HG03060 (cell line): Measurements from ENCODE around the gene PDS5B.
"Not testable (repeated sequence)": the region's sequence is repeated elsewhere in the genome, so short reads cannot be mapped to it uniquely, and the experiment has no call there.

Experiments
- ATAC-seq: cut with Tn5 transposase; IDR thresholded peaks from one replicate; pipeline ENCODE4 v1.9.1; 2021; ENCODE audit warnings: low read depth, moderate number of reproducible peaks; ENCODE audit not compliant: unreplicated experiment

The PDS5B gene

DNA sequence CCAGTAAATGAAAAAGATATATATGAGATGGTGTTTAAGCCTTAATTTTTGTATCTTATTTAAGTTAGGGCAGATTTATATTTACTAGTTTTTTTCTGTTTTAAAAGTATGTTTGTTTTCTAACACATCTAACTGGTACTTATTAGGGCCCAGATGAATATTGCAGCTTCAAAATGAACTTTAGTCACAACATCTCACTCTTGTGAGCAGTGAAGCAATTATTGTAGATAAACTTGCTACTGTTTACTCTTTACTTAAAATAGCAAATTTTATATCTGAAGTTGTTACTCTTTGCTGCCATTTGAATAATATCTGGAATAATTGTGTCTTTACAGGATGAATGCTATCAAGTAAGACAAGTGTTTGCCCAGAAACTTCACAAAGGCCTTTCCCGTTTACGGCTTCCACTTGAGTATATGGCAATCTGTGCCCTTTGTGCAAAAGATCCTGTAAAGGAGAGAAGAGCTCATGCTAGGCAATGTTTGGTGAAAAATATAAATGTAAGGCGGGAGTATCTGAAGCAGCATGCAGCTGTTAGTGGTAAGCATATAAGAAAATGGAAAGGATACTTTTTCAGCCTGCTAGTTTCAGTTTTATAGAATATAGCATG lies 166.8 kb downstream of the PDS5B start:
- ATAC-seq, result no peak

DNA sequence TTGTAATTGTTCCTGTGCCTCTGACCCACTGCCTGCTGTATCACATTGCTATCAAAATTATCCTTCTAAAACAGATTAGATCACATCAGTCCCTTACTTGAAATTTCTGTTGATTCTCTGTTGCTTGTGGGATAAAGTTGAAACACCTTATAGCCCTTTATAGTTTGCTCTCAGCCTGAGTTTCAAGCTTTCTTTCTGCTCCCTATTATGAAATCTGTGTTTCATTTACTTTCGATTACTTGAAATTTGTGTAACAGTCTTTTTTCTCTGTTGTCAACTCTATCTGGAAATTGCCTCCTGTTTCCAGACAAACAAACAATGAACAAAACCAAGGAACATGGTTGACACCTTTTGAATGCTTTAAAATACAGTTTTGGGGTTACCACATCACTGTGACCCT lies 167.9 kb downstream of the PDS5B start:
- no peak for ATAC-seq

DNA sequence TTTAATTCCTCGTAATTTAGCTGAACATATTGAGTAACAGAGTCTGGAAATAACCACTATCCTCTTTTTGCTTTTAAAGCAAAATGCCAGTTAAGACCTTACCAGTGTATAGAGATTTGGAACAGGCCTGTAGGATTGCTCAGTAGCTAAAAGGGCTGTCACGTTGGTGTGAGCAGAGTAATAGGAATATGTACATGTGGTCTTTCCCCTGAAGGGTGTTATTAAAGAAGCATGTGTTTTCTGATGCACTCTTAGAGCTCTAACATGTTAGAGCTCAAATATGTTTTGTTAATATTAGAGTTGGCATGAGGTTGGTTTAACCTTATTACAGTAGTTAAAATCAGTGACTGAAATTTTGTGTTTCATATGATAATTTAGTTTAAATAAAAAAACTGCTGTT lies 172.9 kb downstream of the PDS5B start:
- ATAC-seq, result no peak

DNA sequence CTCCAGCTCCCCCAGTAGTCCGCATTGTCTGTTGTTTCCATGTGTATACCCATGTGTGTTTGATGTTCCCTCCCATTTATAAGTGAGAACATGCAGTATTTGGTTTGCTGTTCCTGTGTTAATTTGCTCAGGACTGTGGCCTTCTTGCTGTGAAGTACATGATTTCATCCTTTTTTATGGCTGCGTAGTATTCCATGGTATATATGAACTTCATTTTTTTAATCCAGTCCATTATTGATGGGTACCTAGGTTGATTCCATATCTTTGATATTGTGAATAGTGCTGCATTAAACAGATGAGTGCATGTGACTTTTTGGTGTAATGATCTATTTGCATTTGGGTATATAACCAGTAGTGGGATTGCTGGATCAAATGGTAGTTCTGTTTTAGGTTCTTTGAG lies 175.2 kb downstream of the PDS5B start:
- no peak for ATAC-seq

DNA sequence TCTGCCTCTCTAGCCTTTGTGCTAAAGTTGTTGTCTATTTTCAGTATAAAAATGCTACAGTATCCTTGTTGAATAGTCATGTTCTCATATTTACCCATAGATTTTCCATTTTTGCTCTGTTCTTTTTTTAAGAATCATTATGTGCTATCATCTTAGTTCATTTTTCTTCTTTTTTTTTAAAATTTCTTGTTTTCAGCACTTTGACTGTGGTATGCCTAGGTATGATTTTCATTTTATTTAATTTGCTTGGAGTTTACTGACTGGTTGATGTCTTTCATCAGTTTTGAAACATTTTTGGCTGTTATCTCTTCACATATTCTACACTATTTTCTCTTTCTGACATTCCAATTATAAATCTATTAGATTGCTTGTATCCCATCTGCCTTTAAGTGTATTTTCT lies 192.9 kb downstream of the PDS5B start:
- ATAC-seq, result no peak

DNA sequence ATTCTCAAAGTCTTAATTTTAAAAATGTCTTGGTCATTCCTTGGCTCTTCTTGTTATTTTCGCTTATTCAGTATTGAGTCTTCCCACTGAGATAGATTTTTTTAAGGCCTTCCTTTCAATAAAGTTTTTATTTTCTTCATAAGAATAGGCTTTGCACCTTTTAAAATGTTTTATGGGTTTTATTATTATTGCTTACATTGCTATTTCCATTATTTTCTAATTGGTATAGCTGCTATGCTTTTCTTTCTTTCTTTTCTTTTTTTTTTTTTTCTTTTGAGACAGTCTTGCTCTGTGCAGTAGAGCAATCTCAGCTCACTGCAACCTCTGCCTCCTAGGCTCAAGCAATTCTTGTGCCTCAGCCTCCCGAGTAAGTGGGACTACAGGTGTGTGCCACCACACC lies 195.7 kb downstream of the PDS5B start:
- no peak for ATAC-seq

DNA sequence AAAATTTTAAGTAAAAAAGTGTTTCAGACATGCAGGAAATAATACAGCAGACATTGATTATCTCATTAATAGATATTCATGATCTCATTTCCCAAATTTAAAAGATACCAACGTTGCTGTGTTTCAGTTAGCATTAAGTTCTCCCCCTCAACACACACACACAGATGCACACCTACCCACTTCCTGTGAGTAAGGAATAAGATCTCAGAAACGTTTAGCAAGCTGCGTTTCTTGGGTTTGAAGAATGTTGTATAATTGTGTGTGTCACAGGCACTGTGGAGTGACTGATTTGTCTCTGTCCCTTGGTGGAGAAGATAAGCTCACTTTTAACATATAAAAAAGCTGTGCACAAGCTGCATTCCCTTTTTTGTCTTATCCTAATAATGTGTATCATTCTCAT lies 196.8 kb downstream of the PDS5B start:
- ATAC-seq, result no peak

DNA sequence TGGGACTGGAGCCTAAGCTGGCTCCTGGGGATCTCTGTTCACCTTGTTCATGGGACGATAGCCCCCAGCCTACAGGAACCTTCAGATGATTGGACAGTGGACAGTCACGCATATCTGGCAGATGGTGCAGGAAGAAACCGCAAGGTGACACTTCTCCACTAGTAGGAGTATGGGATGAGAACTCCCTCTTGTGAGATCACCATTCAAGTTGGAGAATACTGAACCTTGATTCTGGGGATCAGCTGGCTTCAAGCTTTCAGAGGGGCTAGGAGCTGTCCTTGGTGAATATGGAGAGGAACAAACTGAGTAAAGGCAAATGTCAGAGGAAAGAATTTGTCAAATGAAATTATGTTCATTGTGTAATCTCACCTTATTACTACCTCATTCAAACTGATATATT lies 204.5 kb downstream of the PDS5B start:
- ATAC-seq, result no peak

DNA sequence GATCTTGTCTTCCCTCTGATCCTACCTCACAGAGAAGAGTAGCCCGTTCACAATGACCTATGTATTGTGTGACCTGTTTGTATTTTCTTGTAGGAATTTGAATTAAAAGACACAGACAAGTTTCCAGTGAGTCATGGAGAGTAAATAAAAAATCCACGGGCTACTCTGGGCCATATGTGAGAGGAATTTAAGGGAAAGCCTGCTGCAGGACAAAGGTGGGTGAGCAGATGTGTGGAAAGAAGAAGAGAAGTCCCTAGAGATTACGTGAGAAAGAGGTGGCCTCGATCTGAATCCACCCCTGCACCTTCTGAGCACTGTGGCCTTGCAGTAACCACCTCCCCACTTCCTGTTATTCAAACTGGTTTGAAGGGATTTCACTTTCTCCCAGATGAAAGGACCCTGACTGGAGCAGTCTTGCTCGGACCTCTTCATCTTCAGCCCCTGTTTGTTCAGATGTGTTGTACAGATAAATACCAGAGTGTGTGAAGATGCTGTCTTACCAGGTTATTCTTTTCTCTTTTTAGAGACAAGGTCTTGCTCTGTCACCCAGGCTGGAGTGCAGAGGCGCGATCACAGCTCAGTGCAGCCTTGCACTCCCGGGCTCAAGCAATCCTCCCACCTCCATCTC lies 205.4 kb downstream of the PDS5B start:
- ATAC-seq, result no peak

DNA sequence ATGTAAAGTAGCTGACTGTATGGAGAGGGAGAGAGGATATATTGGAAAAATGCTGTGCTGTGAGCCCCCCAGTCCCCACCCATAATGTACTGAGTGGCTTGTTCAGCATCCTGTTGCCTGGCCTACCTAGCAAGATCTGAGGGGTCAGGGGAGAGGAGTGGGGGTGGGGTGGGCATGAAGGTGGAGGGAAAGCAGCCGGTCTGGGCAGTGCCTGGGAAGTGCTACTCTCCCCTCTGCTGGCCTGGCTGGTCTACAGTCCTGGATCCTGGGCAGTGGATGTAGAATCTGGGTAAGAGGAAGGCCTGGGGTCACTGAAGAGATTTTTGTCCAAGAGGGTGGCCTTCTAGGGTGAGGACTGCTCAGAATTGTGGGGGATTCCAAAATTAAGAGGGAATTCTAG lies 210.5 kb downstream of the PDS5B start:
- no peak for ATAC-seq

DNA sequence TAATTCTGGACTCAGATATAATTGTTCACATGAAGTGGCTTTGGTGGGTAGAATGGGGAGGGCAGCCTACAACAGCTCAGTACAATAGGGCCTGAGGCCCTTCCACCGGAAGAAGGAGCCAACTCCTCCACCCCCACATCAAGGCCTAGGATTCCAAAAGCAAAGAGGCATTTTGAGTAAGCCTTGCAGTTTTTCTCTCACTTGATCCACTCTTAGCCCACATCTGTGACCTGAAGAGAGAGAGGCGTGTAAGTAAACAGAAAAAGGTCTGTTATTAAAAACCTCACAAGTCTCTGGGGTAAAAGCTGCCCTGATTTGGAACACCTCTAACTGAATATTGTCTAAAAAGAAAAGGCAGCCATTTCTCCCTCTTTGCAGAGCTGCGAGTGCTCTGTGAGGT lies 215.9 kb downstream of the PDS5B start:
- no peak for ATAC-seq

DNA sequence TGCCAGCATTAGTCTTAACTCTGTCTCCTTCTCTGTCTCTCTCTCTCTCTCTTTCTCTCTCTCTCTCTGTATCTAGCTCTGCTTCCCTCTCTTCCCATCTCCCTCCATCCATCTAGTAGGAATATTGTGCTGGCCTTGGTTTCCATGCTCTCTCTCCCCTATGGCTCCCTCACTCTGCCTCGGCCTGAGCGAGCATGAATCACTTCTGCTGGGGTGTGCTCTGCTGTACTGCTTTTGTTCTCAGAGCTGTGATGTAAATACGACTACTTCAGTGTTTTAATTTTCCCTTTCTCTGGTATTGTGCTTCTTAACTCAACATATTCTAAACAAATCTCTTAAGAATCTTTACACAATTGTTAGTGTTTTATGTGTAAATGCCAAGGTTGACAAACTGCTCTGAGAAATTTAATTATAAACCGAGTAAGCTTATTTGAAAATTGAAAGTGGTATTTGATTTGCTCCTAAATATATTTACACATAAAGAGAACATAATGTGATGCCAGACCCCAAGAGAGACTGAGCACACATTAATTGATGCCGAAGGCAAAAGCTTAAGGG lies 218.5 kb downstream of the PDS5B start:
- ATAC-seq, result no peak

DNA sequence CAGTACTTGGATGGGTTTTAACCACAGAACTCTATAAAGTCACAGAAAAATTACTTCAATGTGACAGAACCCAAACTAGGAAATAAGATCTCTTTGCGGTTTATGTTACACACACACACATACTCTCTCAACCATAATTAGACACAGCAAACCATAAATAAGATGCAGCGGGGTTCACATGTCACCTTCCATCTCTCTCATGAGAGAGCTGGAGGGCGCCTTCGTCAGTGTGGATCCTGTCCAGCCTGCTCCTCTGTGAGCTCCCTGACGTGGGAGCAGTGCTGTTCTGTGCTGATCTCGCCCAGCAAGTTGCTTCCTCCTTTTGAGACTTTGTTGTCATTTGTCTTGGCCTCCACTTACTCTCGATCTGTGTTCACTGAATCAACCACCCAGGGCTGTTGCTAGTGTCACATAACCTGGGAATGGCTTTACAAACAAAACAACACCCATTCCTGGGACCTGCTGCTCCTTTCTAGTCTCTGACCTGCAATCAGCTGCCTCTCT lies 225.1 kb downstream of the PDS5B start:
- no peak for ATAC-seq

DNA sequence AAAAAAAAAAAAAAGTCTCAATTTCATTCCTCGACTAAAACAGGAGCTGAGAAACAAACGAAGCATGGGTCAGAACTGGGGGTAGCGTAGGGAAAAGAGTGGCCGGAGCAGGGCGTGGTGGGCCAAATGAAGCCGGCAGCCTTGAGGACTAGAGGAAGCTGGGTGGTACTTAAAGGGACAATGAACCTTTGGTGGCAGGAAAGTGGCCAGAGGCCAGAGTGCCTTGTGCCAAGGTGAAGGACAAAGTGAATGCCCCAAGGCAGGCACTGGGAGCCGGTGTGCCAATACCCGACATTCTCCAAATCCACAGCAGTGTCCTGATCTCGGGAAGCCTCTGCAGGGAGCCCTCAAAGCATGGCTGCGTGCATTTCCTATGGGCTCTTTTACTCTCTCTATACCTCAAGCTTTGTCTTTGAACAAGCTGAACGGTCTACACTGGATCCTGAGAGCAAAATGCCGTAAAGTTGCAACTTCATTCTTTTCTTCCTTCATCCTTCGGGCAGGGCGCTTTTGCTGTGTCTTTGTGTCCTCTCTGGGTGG lies 235.0 kb downstream of the PDS5B start:
- no peak for ATAC-seq

DNA sequence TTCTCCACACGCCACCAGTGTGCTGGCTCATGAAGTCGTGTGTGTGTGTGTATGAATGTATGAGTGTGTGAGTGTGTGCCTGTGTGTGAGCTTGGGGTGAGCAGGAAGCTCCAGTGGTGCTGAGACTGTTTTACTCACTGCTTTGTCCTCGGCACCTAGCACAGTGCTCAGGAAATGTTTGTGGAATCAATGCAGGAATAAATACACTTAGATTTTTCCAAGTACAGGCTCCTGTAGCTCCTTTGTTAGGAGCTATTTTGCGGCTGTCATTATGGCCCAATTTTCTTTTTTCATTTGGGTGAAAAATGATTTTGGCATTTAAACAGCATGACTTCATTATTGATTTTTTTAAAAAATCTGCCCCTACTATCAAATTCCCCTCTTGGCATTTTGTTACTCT lies 236.5 kb downstream of the PDS5B start:
- ATAC-seq, result no peak

DNA sequence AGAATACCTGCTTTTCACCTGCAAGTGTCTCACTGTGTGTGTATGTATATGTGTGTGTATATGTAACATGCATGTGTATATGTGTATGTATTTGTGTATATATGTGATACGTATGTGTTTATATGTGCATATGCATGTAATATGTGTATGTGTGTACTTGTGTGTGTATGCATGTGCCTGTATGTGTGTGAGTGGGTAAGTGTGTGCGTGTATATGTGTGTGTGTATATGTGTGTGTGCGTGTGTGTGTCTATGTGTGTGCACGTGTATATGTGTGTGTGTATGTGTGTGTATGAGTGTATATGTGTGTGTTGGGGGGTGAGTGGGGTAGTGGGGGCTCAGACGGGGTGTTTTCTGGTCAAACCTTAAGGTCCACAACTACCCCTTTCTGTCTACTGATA lies 237.3 kb downstream of the PDS5B start:
- ATAC-seq, result no peak

DNA sequence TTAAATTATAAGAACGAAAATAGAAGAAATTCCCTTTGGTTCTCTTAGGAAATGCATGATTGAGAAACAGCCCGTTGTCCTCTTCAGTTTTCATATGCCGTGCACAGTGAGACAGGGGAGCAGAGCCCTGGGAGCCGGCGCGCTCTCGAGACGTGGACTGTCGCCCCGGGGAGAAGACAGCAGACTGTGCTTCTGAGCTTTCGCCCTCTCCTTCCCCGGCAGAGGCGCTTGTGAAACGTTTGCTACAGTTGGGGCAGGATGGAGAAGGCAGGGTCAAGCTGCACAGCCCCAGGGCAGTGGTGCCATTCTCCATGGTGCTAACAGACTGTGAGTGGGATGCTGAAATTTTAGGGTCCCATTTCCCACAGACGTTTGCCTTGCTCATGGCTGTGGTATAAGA lies 237.8 kb downstream of the PDS5B start:
- ATAC-seq, result no peak

DNA sequence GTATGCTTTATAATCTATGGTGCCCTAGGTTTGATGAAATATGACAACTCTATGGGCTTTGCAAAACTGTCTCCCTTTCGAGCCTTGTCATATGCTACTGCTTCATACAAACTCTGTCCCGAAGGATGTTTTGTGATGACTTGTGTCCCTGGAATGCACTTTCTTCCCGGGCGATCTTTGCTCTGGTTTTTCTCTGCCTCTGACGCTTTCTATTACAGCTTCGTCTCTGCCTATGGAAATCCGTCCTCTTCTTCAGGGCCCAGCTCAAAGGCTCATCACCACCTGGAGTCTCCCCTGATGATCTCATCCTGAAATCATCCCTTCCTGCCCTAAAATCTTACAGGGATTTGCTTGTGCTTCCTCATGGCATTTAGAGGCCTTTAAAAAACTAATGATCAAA lies 238.4 kb downstream of the PDS5B start:
- ATAC-seq, result no peak

DNA sequence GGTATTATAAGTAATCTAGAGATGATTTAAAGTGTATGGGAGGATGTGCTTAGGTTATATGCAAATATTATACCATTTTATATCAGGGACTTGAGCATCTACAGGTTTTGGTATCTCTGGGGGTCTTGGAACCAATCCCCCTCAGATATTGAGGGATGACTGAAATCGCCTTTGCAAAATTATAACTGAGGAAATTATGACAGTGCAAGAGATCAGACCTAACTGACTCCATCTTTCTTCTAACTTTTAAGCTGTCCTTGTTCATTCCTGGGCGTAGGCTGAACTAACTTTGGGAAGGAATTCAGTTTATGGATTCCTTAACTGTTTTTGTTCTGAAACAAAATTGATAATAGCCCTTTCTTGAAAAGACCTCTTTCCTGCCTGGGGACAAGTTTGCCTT lies 239.2 kb downstream of the PDS5B start:
- no peak for ATAC-seq

DNA sequence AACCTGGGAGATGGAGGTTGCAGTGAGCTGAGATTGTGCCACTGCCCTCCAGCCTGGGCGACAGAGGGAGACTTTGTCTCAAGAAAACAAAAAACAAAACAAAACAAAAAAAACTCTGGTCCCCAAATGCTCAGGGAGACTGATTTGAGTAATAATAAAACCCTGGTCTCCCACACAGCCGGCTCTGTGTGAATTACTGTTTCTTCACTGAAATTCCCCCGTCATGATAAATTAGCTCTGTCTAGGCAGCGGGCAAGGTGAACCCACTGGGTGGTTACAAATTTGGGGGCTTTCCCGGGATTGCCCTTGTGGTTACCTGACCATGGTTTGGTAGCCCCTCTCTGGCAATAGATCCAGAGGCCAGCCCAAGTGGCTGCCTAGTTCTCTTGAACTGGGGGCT lies 240.1 kb downstream of the PDS5B start:
- ATAC-seq, result not testable (repeated sequence)
